Spleen (tissue), 7 donors: ENCODE results near the gene RAP2A.

Experiments used
- CTCF ChIP-seq, 11 experiments: fragments of 200-600 bp in 7 of 11; fragments of 450-650 bp in 4 of 11; sonication (generic) in 4 of 11; IDR thresholded peaks in 8 of 11; conservative IDR thresholded peaks in 3 of 11; 1 replicate in 7 of 11; 2 replicates in 4 of 11; pipeline versions ENCODE4 v1.4.0 to v1.8.0; 2016 to 2021; ENCODE audit warnings: antibody characterized with exemption in 11 of 11, inconsistent platforms in 4 of 11, mild to moderate bottlenecking in 1 of 11
- POLR2A ChIP-seq, 3 donors: fragments of 450-650 bp; IDR thresholded peaks; one replicate each; pipeline ENCODE4 v1.5.1; 2017; ENCODE audit warnings: antibody characterized with exemption in 3 of 3, mild to moderate bottlenecking in 1 of 3
- POLR2AphosphoS5 ChIP-seq, 3 donors: sonication (generic); formaldehyde crosslinking; IDR thresholded peaks; one replicate each; pipeline ENCODE4 v1.5.1; 2017; ENCODE audit warnings: antibody characterized with exemption in 3 of 3
- donor health status: DM: no; HTN: no; CAD: no; lungs with moderate emphysema.
- donor health status: DM: no; HTN: no; CAD: no.
- donor health status: DM: no; HTN: no; CAD: no.

GRCh38 chr13:97395447-97396136 is 38.4 kb upstream of the RAP2A start:
- TF ChIP-seq POLR2A (IDR thresholded peaks at IDR 0.05) (no peak), CTCF (IDR thresholded peaks at IDR 0.05 in 8 of 11, conservative IDR thresholded peaks at IDR 0.05 in 3 of 11) (no peak), POLR2AphosphoS5 (IDR thresholded peaks at IDR 0.05) (no peak)
